ENCODE results near the gene PPP1R7. TPM values are rescaled to one million over a fixed set of nuclear protein-coding genes. Genes with fewer than 3 reads are reported as not detected.

The PPP1R7 gene
- polyA plus RNA-seq, 3 donors, result 54.9 to 102 (median 84.4) TPM

GRCh38 chr2:241153616-241154015, 3.3 kb downstream of the PPP1R7 start:
- no peak for TF ChIP-seq CTCF (IDR thresholded peaks at IDR 0.05)

GRCh38 chr2:241154915-241155314, 4.6 kb downstream of the PPP1R7 start:
- H3K4me1 ChIP-seq (ENCODE audit: control insufficient read depth in 1 of 2, insufficient read depth in 2 of 2, low read length in 2 of 2), result peaks cover 14 to 16% of the 10 kb centered on the region in 2 donors
- H2AFZ ChIP-seq (ENCODE audit: insufficient read depth, low read depth, low read length, poor library complexity, severe bottlenecking), result no peak overlapping the region
- no peak overlapping the region for H3K9ac ChIP-seq (ENCODE audit: insufficient read depth, low read length, poor library complexity, severe bottlenecking)
- no peaks in the 10 kb centered on the region for H3K9me3 Mint-ChIP-seq
- H3K27ac ChIP-seq (ENCODE audit: low read depth in 1 of 2, low read length in 2 of 2), result no peak overlapping the region
- H3K27ac Mint-ChIP-seq, result no peak overlapping the region
- H3K36me3 Mint-ChIP-seq, result peaks cover 38 to 47% of the 10 kb centered on the region in 2 donors
- WGBS (ENCODE audit: insufficient coverage), result no CpG with 5 or more reads among the region's 4 CpGs
- TF ChIP-seq CTCF (IDR thresholded peaks at IDR 0.05), result no peak
- H3K27me3 ChIP-seq (ENCODE audit: control insufficient read depth in 2 of 2, insufficient read depth in 2 of 2, low read length in 2 of 2), result no peaks in the 10 kb centered on the region
- no peak overlapping the region for H3K4me3 Mint-ChIP-seq
- no peak overlapping the region for H3K4me3 ChIP-seq (replicated peaks in 1 of 3; ENCODE audit: low read depth in 2 of 3, low read length in 3 of 3)
- H3K27me3 Mint-ChIP-seq (ENCODE audit: low read depth in 3 of 3), result peaks cover 0 to 2% (median 0%) of the 10 kb centered on the region in 3 donors
- H3K9me3 ChIP-seq (replicated peaks in 1 of 2; ENCODE audit: control insufficient read depth in 1 of 2, insufficient read depth in 1 of 2, low read length in 2 of 2), result no peaks in the 10 kb centered on the region
- peaks cover 31 to 57% of the 10 kb centered on the region in 2 donors for H3K36me3 ChIP-seq (replicated peaks in 1 of 2; ENCODE audit: control insufficient read depth in 1 of 2, insufficient read depth in 2 of 2, low read length in 2 of 2)
- H4K20me1 ChIP-seq (ENCODE audit: insufficient read depth, low read length), result peaks cover 37% of the 10 kb centered on the region
- H3K4me1 Mint-ChIP-seq, result peaks cover 22% of the 10 kb centered on the region
- intact Hi-C loops (cut with micrococcal nuclease), result loop anchor here (5.0 to 10.0 kb wide), 3 partner anchors 160 to 202 kb away; partner anchors contain the start of genes FARP2 (in 1 of the 2), HDLBP (in 1 of the 2), SEPTIN2 (in 1 of the 2) and SNED1 (in 1 of the 2)
- peaks cover 30% of the 10 kb centered on the region for H3K79me2 ChIP-seq (ENCODE audit: insufficient read depth, low read length)
- DNase-seq, result no peak
- H3K4me2 ChIP-seq (replicated peaks; ENCODE audit: extremely low read depth, low read length, poor library complexity, severe bottlenecking), result no peak overlapping the region

More at GRCh38 chr2:241153616-241154015, 3.3 kb downstream of the PPP1R7 start:
- Histone ChIP-seq H3K4me1 (ENCODE audit: control insufficient read depth in 1 of 2, insufficient read depth in 2 of 2, low read length in 2 of 2) (peaks cover 15 to 26% of the 10 kb centered on the region in 2 donors), H3K9ac (ENCODE audit: insufficient read depth, low read length, poor library complexity, severe bottlenecking) (no peak overlapping the region), H3K4me3 (replicated peaks in 1 of 3; ENCODE audit: low read depth in 2 of 3, low read length in 3 of 3) (no peak overlapping the region), H3K27ac (ENCODE audit: low read depth in 1 of 2, low read length in 2 of 2) (no peak overlapping the region), H4K20me1 (ENCODE audit: insufficient read depth, low read length) (peaks cover 37% of the 10 kb centered on the region), H3K4me2 (replicated peaks; ENCODE audit: extremely low read depth, low read length, poor library complexity, severe bottlenecking) (no peak overlapping the region), H3K27me3 (ENCODE audit: control insufficient read depth in 2 of 2, insufficient read depth in 2 of 2, low read length in 2 of 2) (no peaks in the 10 kb centered on the region), H2AFZ (ENCODE audit: insufficient read depth, low read depth, low read length, poor library complexity, severe bottlenecking) (no peak overlapping the region), H3K9me3 (replicated peaks in 1 of 2; ENCODE audit: control insufficient read depth in 1 of 2, insufficient read depth in 1 of 2, low read length in 2 of 2) (no peaks in the 10 kb centered on the region), H3K79me2 (ENCODE audit: insufficient read depth, low read length) (peaks cover 33% of the 10 kb centered on the region), H3K36me3 (replicated peaks in 1 of 2; ENCODE audit: control insufficient read depth in 1 of 2, insufficient read depth in 2 of 2, low read length in 2 of 2) (peaks cover 19 to 44% of the 10 kb centered on the region in 2 donors)
- DNase-seq, result no peak
- 76% methylated on average over 5 of the region's 7 CpGs for WGBS (ENCODE audit: insufficient coverage)
- Mint-ChIP-seq H3K27me3 (ENCODE audit: low read depth in 3 of 3) (peaks cover 0 to 2% (median under 1%) of the 10 kb centered on the region in 3 donors), H3K4me1 (peaks cover 24% of the 10 kb centered on the region), H3K27ac (no peak overlapping the region), H3K4me3 (no peak overlapping the region), H3K36me3 (peaks cover 30 to 34% of the 10 kb centered on the region in 2 donors), H3K9me3 (no peaks in the 10 kb centered on the region)
- intact Hi-C loops (cut with micrococcal nuclease), result loop anchor here (5.0 to 10.0 kb wide), 3 partner anchors 159 to 204 kb away; partner anchors contain the start of genes FARP2 (in 1 of the 2), HDLBP (in 1 of the 2), SEPTIN2 (in 1 of the 2) and SNED1 (in 1 of the 2)
